HL-60/S4 treated with retinoic acid at 250 ng/mL for 4 days and 3 days (cell line): ENCODE results near the gene NDUFS8.

Source experiments
- in situ Hi-C: fragments of 300-500 bp; cut with MboI; formaldehyde crosslinking; loops from 2 replicates; pipeline ENCODE4 v1.7.0; 2022; ENCODE audit warnings: low sequenced_read_pairs

Gene NDUFS8

DNA sequence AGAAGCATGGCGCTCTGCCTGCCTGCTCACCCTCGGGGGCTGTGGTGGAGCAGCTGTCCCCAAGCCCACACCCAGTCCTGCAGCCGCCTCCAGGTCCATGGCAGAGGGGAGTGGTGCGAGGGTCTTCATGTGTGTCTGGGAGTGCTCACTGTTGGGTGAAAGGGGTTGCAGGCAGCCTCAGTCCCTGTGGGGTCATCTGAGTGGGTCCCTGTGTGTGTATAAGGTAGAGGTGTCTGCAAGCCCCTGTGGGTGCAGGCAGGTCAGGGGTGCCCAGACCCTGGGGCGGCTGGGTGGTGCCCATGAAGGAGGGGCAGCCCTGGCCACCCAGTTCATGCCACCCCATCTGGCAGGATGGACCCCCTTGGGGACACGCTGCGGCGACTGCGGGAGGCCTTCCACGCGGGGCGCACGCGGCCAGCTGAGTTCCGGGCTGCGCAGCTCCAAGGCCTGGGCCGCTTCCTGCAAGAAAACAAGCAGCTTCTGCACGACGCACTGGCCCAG is 15.5 kb upstream of the NDUFS8 start:
- in situ Hi-C loops = no loop called here

GRCh38 chr11:68015467-68015866 is 15.0 kb upstream of the NDUFS8 start:
- in situ Hi-C loops = no loop called here

GRCh38 chr11:68016161-68016903 is 14.1 kb upstream of the NDUFS8 start:
- in situ Hi-C loops = no loop called here

GRCh38 chr11:68016904-68017817 is 13.3 kb upstream of the NDUFS8 start:
- in situ Hi-C loops = no loop called here

- in situ Hi-C loops = no loop called here
Measured at GRCh38 chr11:68017980-68018729, 12.3 kb upstream of the NDUFS8 start.

DNA sequence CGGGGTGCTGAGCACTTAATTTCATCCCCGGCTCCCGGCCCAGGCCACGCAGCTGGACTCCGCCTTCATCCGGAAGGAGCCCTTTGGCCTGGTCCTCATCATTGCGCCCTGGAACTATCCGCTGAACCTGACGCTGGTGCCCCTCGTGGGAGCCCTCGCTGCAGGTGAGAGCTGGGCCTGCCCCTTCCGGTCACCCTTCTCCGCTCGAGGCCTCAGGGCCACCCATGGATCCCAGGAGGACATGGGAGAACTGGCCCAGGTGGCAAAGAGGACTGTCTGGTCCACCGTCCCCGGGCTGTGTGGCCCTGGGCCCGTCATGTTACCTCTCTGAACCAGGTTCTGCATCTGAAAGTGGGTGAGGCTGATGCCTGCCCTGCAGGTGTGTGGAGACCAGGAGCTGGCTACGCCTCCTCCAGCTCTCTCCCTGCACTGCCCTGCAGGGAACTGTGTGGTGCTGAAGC is 11.7 kb upstream of the NDUFS8 start:
- in situ Hi-C loops = no loop called here

- in situ Hi-C loops = no loop called here
Measured at GRCh38 chr11:68019486-68019885, 11.0 kb upstream of the NDUFS8 start.

DNA sequence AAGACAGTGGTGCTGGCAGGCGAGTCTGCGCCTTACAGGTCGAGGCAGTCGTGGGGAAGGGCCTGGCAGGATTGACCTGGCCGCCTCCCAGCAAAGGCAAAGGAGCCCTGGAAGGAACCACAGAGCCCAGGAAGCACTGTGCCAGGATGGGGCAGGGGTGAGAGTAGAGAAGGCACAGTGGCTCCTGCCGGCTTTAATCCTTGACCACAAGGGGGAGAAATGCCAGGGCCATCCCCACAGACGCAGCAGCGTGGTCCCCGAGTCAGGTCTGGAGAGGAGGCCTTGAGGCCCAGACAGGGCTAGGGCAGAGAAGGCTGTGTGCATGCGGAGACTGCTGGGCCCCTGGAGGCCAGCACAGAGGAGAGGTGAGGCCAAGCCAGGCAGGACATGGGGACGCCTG is 9.9 kb upstream of the NDUFS8 start:
- in situ Hi-C loops = no loop called here

DNA sequence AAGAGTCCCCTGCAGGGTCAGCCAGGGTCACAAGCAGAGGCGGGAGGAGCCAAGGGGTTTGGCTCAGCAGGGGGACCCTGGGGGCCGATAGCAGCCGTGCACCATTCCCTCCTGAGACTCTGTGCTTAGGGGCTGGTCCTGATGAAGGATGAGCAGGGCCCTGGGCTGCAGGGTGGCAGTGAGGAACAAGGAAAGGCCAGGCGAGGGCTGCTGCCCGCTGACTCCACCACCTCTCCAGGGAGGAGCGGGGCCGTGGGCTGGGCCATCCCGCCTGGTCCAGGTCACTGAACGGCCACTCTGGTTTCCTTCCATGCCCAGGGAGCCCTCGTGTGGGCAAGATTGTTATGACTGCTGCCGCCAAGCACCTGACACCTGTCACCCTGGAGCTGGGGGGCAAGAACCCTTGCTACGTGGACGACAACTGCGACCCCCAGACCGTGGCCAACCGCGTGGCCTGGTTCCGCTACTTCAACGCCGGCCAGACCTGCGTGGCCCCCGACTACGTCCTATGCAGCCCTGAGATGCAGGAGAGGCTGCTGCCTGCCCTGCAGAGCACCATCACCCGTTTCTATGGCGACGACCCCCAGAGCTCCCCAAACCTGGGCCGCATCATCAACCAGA is 9.2 kb upstream of the NDUFS8 start:
- in situ Hi-C loops = no loop called here

GRCh38 chr11:68022531-68022930 is 8.0 kb upstream of the NDUFS8 start:
- in situ Hi-C loops = no loop called here

- in situ Hi-C loops = no loop called here
Measured at GRCh38 chr11:68024508-68024907, 6.0 kb upstream of the NDUFS8 start.

GRCh38 chr11:68025047-68025446 is 5.4 kb upstream of the NDUFS8 start:
- in situ Hi-C loops = no loop called here

DNA sequence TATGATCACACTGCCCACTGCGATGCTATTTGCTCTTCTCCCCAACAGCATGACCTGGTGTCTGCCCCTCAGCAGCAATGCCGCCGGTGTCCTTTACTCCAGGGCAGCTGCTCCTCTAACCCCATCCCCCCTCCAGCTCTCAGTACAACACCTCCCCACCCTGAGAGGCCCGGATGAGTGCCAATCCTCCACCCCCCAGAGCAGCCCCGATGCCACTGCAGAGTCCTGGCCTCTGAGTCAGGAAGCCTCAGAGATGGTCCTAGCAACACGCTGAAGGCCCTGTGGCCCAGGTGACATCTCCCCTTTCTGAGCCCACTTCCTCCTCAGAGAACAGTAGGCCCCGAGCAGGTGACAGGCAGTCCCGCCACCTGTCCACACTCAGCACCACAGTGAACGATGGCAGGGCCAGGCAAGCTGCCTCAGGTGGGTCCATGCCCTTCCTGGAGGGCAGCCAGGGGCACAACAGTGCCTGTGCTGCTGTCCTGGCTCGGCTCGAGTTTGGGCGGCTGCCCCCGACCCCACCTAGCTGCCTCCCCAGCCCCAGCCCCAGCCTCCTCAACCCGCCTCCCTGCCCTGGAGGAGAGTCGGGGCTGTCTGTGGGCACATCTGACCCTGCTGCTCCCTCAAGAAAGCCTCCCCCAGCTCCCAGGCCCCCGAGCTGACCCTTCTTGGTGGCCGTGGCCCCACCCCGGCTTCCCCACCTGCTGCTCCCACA is 3.9 kb upstream of the NDUFS8 start:
- in situ Hi-C loops = no loop called here

GRCh38 chr11:68027667-68028066 is 2.8 kb upstream of the NDUFS8 start:
- in situ Hi-C loops = no loop called here

GRCh38 chr11:68028802-68029545 is 1.5 kb upstream of the NDUFS8 start:
- in situ Hi-C loops = no loop called here

GRCh38 chr11:68031144-68031464 is 623 bp downstream of the NDUFS8 start:
- in situ Hi-C loops = no loop called here

- in situ Hi-C loops = no loop called here
Measured at GRCh38 chr11:68032003-68032402, 1.5 kb downstream of the NDUFS8 start.

DNA sequence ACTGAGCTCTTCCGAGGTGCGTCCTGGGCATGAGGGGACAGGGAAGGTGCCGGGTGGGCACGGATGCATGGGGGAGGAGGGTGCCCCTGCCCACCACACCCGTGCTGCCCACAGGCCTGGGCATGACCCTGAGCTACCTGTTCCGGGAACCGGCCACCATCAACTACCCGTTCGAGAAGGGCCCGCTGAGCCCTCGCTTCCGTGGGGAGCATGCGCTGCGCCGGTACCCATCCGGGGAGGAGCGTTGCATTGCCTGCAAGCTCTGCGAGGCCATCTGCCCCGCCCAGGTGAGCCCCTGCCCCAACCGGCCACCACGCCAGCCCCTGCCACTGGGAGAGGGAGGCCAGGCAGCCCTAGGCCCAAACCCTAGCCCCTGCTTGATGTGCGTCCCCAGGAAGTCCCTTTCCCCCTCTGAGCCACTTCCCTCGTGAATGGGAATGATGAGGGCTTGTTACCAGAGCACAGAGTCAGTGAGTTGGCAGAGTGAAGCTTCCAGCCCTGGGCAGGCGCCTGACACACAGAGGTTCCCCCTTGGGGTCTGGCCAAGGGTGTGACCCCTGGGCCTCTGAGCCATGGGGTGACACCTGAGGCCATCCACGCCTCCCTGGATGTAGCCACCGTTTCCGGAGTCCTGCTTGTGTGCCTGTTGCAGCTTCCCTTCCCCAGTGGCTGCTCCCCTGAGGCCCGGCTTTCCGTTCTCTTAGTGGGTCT is 2.7 kb downstream of the NDUFS8 start:
- in situ Hi-C loops = no loop called here

DNA sequence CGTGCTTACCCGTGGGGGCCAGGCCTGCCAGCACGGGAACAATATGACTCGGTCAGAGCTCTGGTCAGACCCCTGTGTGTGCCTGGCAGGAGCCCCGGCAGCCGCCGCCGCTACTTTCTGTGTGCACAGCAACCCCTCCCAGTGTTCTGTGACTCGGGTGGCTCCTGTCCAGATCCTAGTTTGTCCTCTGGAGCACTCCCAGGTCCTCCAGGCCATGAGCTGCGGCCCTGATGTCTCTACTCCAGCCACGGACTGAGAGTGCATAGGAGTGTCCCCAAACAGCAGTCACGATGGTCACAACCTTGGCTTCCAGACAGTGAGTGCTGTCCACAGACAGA is 3.2 kb downstream of the NDUFS8 start:
- in situ Hi-C loops = no loop called here
